ENCODE data around the gene KIF18B.

The KIF18B gene

GRCh38 chr17:44905006-44906000 is 42.3 kb downstream of the KIF18B start:
- DNase-seq (ENCODE audit: low read depth) = no peak

GRCh38 chr17:44904001-44904984 is 43.3 kb downstream of the KIF18B start:
- no peak for DNase-seq (ENCODE audit: low read depth)

GRCh38 chr17:44903012-44903685 is 44.4 kb downstream of the KIF18B start:
- no peak for DNase-seq (ENCODE audit: low read depth)

GRCh38 chr17:44902135-44902760 is 45.3 kb downstream of the KIF18B start:
- DNase-seq (ENCODE audit: low read depth) = no peak

- no peak for DNase-seq (ENCODE audit: low read depth)
Measured at GRCh38 chr17:44901411-44901921, 46.1 kb downstream of the KIF18B start.

- DNase-seq (ENCODE audit: low read depth) = no peak
Measured at GRCh38 chr17:44900894-44901293, 46.7 kb downstream of the KIF18B start.

GRCh38 chr17:44899074-44899782 is 48.3 kb downstream of the KIF18B start, which contains the start of gene EFTUD2:
TSS of gene EFTUD2 (minus strand) at chr17:44899445. CDS start at chr17:44894521, 4,924 bp downstream.
- DNase-seq (ENCODE audit: low read depth) = peak; percentile 85

- no peak for DNase-seq (ENCODE audit: low read depth)
Measured at GRCh38 chr17:44898768-44899073, 48.9 kb downstream of the KIF18B start.

GRCh38 chr17:44894642-44895041 is 52.9 kb downstream of the KIF18B start:
- DNase-seq (ENCODE audit: low read depth) = no peak

- no peak for DNase-seq (ENCODE audit: low read depth)
Measured at GRCh38 chr17:44892250-44892649, 55.3 kb downstream of the KIF18B start.

- no peak for DNase-seq (ENCODE audit: low read depth)
Measured at GRCh38 chr17:44889003-44889402, 58.6 kb downstream of the KIF18B start.

GRCh38 chr17:44887971-44888954 is 59.3 kb downstream of the KIF18B start:
- no peak for DNase-seq (ENCODE audit: low read depth)

GRCh38 chr17:44887016-44887415 is 60.6 kb downstream of the KIF18B start:
- no peak for DNase-seq (ENCODE audit: low read depth)

GRCh38 chr17:44884941-44885340 is 62.6 kb downstream of the KIF18B start:
- DNase-seq (ENCODE audit: low read depth) = no peak

GRCh38 chr17:44881145-44881544 is 66.4 kb downstream of the KIF18B start:
- no peak for DNase-seq (ENCODE audit: low read depth)

GRCh38 chr17:44880062-44880461 is 67.5 kb downstream of the KIF18B start:
- DNase-seq (ENCODE audit: low read depth) = no peak

GRCh38 chr17:44879376-44879775 is 68.2 kb downstream of the KIF18B start:
- DNase-seq (ENCODE audit: low read depth) = no peak

- no peak for DNase-seq (ENCODE audit: low read depth)
Measured at GRCh38 chr17:44878627-44879221, 68.8 kb downstream of the KIF18B start.

GRCh38 chr17:44877121-44877520 is 70.5 kb downstream of the KIF18B start:
- no peak for DNase-seq (ENCODE audit: low read depth)

Measured in stimulated activated CD8-positive, alpha-beta memory T cell treated with anti-CD3 and anti-CD28 coated beads, Interleukin-12 subunit alpha, Interleukin-12 subunit beta, amount 100 ng/mL, for 4 hours (primary cell).